Stimulated activated CD4-positive, alpha-beta T cell treated with anti-CD3 and anti-CD28 coated beads, TNF-alpha, amount 100 ng/mL, for 48 hours (primary cell): ENCODE measurements around the gene PRXL2B.
"Not testable (repeated sequence)": the region's sequence is repeated elsewhere in the genome, so short reads cannot be mapped to it uniquely, and the experiment has no call there.

Experiments used
- DNase-seq, 3 donors: peaks; one replicate each; pipeline ENCODE4 v3.0.0-alpha.2; 2020; ENCODE audit warnings: low read depth in 3 of 3

The PRXL2B gene, protein sequence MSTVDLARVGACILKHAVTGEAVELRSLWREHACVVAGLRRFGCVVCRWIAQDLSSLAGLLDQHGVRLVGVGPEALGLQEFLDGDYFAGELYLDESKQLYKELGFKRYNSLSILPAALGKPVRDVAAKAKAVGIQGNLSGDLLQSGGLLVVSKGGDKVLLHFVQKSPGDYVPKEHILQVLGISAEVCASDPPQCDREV

DNA sequence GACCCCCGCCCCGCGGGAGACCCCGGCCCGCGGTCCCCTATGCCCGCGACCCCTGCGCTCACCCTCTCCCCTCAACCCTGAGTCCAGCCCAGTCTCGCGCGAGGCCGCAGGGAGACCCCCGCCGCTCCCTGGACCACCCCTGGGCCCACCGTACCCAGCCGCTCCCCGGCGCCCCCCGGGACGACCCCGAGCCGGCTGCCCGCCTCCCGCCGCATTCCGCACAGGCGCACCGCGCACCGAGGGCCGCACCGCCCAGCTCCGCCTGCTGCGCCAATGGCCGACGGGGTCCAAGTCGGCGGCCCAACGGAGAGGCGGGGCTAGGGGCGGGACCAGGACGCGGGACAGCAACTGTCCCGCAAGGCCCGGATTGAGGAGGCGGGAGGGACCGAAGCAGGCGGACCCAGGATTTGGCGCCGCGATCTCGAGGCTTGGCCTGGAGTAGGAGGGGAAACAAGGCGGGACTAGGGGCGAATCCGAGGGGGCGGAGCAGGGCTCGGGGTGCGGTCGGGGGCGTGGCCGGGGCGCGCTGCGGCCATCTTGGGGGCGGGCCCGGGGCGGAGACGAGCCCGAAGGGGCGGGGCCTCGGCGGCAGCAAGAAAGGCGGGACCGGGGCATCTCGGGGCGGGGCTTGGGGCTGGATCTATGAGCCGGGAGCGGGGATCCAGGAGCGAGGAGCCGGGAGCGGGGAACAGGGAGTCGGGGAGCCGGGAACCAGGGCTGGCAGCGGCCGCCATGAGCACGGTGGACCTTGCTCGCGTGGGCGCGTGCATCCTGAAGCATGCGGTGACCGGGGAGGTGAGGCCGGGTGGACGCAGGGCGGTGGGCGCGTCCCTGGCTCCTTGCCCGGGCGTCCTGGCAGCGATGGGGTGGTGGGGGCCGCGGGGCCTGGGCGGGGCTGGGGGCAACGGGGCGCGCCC lies at the start of gene PRXL2B:
Gene PRXL2B, plus strand, starts transcription at position 624 of the 917 bp plus-strand sequence. Its CDS starts 109 bp downstream, at position 733.
- DNase-seq = peak; percentile 97 to 98 (median 97)

DNA sequence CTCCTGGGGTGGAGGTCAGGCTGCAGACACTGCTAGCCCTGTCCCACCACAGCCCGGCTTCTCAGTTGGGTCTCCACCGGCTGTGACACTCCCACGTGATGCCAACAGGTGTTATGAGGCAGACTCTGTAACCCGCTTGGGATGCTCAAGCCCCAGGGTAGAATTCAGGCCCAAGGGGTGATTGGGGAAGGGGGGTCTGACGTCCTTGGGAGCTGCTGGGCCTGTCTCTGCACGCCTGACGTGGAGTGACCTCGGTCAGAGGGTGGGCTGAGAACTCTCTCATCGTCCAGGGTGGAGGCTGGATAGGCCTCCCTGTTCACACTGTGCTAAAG lies 48.8 kb upstream of the PRXL2B start:
- no peak for DNase-seq

GRCh38 chr1:2538376-2538775 lies 48.2 kb upstream of the PRXL2B start:
- DNase-seq = no peak

GRCh38 chr1:2538872-2539271 lies 47.7 kb upstream of the PRXL2B start:
- DNase-seq = no peak

GRCh38 chr1:2539312-2539907 lies 47.2 kb upstream of the PRXL2B start:
- no peak for DNase-seq

GRCh38 chr1:2540816-2541492 lies 45.6 kb upstream of the PRXL2B start:
- DNase-seq = no peak

GRCh38 chr1:2541619-2542245 lies 44.8 kb upstream of the PRXL2B start:
- no peak for DNase-seq

- no peak for DNase-seq
Observed at GRCh38 chr1:2542246-2542915, 44.2 kb upstream of the PRXL2B start.

DNA sequence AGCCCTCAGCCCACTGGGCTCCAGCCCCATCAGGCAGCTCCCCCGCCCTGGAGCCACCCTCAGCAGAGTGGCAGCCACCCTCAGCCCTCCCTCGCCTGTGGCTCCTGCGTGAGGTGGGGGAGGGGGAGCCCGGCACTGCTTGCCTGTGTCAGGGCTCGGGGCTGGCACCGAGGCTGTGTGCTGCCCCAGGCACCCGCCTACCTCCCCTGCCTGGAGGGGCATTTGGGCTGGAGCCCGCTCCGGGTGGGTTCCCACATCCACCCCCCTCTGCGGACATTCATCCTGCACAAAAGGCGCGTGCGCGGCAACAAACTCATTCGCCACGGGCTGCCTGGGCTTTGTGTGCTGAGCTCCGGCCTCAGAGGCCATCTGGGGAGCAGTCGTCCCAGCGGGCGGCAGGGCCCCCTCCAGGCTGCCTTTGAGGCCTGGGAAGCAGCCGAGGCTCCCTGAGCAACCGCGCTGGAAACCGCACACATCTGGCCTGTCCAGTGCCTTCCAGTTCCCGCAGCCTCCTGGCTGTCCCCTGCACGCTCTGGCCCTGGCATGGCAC lies 43.0 kb upstream of the PRXL2B start:
- no peak for DNase-seq

DNA sequence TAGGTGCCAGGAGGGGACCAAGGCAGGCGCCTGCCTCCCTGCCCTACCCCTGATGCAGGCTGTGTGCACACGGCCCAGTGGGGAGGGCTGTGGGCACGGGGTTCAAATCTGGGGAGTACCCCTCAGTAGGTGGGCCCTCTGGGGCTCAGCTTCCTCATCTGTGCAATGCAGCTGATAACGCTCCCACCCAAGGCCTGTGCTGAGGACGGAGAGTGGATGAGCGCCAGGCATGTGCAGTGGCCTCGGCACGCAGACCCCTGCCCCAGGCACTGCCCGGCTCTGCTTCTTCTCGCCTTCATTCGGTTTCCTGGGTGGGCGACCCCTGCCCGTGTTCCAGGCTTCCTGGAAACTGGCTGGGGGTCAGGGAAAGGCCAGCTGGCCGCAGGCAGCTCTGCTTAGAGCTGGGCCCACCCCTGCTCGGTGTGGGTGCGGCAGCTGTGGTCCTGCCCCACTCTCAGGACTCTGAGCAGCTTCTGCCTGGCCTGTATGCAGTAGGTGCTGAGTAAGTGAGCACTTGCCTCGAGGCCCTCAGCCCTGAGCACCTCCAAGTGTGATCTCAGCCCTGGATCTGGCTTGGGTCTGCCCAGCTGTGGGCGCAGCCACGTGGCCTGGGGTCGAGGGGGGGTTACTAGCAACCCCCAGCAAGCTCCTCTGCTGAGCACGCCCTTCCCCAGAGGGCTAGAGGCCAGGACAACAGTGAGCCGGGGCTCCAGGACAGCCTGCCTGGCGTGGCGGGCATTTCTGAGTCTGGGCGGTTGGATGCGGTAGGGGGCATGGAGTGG lies 42.3 kb upstream of the PRXL2B start:
- no peak for DNase-seq

DNA sequence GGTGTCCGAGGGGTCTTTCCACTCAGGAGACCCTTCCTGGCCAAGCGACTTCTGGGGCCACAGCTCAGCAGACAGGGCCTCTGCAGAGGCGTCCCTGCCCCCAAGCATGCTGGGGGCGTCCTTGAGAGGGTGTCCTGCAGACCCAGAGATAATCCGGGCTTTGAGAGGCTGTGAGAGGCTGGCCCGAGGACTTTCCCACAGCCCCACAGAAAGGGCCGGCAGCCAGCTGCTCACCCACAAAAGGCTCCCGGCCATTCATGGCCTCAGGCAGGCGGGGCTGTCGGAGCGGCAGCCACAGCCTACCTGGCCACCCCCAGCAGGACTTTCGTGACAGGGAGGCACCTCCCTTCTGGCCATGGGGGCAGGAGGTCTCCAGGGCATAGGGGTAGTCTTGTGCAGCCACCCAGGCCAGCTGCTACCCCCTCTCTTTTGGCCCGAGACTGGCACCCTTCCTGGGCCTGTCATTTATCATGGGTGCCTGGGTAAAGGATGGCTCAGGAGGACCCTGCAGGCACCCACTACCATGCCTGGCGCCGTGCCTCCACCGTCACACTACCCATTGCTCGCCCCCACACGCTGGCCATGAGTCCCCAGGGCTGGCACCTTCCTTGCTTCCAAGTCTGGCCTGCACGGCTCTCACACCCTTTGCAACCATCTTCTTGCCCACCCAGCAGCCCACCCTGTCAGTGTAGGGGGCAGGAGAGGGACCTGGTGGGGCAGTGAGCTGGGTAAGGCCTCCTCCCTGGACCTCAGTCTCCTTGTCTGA lies 41.5 kb upstream of the PRXL2B start:
- DNase-seq = no peak

GRCh38 chr1:2545754-2546514 lies 40.6 kb upstream of the PRXL2B start:
- DNase-seq = peak; percentile 71 to 84 (median 78)

DNA sequence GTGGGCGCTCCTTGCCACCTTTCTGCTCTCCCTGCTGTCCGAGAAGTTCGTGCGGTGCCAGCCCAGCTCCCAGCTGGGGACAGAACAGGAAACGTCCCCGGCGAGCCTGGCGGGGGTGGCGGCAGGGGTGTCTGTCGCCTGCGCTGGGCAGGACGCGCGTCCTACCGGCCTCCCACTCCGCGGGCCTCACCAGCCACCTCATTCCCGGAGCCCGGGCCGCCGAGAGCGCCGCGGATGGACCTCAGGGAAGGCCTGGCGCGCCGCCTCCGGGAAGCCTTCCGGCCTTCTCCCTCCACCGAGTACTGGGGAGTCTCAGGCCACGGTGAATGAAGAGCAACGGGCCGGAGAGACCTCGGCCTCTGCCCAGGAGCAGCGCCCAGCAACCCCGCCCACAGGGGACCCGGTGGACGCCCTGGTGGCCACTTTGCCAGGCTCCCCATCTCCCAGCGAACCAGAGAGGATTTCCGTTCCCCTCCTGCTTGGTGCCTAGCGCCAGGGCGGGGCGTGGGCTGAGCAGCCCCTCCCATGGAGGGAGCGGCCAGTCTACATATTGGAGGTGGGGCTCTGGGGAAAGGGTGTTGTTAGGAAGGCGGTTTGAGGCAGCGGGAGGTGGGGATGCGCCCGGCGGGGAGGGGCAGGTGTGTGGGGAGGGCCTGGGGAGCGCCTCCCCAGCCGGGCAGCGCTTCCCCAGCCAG lies 39.9 kb upstream of the PRXL2B start:
- DNase-seq = peak in 2 of 3 donors; percentile 78 to 79

DNA sequence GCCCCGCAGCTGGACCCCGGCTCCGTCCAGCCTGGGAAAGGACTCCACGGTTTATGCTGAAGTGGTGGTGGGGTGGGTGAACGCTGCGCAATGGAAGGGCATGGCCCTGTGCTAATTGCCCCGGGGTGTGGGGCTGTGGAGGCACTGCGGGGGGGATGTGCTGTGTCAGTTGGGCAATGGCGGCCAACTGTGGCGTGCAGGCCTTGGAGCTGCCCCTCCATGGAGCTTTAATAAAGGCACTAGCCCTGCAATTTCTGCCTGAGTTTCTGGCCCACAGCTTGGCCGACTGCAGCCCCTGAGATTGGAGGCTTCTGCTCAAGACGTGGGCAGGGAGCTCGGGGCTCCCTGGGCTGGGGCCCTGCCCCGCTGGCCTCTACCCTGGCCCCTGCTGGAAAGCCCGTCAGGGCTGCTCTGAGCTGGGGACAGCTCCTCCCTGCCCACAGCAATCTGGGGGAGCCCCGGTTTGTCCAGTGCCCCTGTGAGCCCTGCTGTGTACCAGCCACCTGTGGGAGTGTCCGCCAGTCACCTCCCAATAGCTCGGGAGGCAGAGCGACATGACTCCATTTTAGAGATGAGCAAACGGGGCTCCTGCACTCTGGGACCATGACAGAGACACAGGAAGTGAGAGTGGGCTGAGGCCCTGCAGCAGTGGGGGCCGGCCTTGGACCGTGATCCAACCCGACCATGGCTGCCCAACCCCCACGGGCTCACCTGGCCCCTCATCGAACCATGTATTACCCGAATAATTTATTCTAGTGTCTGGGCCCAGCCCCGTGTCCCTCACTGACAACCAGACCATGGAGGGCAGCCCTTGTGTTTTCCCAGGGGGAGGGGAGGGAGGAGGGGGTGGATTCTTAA lies 39.1 kb upstream of the PRXL2B start:
- peak in 2 of 3 donors; percentile 57 to 59 for DNase-seq

DNA sequence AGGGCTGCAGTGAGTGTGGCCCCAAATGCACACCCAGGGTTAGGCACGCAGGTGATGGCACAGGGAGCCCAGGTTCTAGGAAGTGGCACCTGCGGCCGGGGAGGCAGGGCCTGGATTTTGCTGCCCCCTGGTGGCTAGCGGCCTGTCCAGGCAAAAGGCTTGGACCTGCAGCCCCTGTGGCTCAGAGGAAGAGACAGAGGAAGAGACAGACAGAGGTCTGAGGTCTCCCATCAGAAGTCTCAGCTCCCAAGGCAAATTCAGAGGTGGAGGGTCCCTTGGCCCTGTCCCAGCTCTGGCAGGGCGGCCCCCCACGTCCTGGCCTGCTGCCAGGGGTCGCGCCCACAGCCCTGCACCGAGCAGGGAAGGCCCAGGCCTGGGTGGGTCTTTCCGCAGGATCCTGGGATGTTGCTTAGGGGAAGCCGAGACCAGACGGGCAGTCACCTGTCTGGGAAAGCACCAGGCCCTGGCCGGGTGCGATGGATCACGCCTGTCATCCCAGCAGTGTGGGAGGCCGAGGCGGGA lies 38.4 kb upstream of the PRXL2B start:
- peak; percentile 74 to 86 (median 75) for DNase-seq

DNA sequence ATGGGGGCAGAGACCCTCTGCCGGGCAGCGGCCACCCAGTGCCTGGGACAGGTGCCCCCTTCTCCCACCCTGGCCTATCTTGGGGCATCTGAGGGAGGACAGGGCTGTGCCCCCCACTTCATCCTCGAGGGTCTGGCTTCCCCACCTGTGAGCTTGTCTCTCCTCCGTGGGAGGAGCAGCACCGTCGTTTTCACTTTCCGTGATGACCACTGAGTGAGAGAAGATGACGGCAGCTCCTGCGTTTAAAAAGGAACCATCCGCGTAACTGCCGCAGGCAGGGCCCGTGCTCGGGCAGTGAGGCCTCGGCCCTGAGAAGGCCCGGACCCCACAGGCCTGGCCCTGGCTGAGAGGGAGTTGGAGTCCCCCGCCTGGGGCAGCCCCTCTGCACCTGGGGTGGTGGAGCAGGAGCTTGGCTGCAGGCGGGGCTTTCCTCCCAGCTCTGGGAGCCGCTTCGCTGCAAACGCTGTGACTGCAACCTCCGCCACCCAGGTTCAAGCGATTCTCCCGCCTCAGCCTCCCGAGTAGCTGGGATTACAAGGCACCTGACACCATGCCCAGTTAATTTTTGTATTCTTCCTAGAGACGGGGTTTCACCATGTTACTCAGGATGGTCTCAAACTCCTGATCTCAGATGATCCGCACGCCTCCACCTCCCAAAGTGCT lies 37.1 kb upstream of the PRXL2B start:
- not testable (repeated sequence) for DNase-seq
